ENCODE measurements around the gene PTPRU.

PTPRU gene

DNA sequence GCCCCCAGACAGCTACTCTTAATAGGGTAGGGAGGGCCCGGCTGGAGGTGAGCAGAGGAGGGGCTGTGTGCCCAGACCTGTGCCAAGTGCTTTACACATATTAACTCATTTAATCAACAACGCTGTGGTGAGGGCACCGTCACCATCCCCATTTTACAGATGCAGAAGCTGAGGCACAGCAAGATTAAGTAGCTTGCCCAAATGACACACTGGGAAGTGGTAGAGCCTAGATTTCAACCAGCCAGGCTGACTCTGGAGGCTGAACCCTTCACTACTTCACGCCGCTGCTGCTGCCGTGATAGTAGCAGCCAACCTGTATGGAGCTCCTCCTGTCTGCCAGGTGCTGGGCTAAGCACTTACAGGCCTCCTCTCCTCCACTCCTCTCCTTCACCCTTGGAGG is 127.2 kb downstream of the PTPRU start:
- no peak overlapping the region for H2AFZ ChIP-seq (ENCODE audit: low read depth, low read length, severe bottlenecking)
- no peaks in the 10 kb centered on the region for H3K36me3 ChIP-seq (ENCODE audit: low read length)
- H3K4me2 ChIP-seq (ENCODE audit: low read depth, low read length, poor library complexity, severe bottlenecking): no peak overlapping the region
- H3K9me3 ChIP-seq (ENCODE audit: insufficient read depth, low read length): no peaks in the 10 kb centered on the region
- no peaks in the 10 kb centered on the region for H4K20me1 ChIP-seq (ENCODE audit: low read depth, low read length)
- no peaks in the 10 kb centered on the region for H3F3A ChIP-seq (ENCODE audit: insufficient read depth)
- no peaks in the 10 kb centered on the region for H3K79me2 ChIP-seq (ENCODE audit: insufficient read depth, low read length)
- H3K27me3 ChIP-seq (ENCODE audit: low read length): 0 out of 2 replicates have a peak, but pooled peaks cover 4% of the 10 kb centered on the region
- H3K9ac ChIP-seq (ENCODE audit: low read length): no peak overlapping the region
- no peaks in the 10 kb centered on the region for H3K9me2 ChIP-seq (replicated peaks; ENCODE audit: insufficient read depth, low read length)
- TF ChIP-seq EZH2phosphoT487 (conservative IDR thresholded peaks at IDR 0.05; ENCODE audit: low read length): no peak
- TF ChIP-seq, protein P1, sequence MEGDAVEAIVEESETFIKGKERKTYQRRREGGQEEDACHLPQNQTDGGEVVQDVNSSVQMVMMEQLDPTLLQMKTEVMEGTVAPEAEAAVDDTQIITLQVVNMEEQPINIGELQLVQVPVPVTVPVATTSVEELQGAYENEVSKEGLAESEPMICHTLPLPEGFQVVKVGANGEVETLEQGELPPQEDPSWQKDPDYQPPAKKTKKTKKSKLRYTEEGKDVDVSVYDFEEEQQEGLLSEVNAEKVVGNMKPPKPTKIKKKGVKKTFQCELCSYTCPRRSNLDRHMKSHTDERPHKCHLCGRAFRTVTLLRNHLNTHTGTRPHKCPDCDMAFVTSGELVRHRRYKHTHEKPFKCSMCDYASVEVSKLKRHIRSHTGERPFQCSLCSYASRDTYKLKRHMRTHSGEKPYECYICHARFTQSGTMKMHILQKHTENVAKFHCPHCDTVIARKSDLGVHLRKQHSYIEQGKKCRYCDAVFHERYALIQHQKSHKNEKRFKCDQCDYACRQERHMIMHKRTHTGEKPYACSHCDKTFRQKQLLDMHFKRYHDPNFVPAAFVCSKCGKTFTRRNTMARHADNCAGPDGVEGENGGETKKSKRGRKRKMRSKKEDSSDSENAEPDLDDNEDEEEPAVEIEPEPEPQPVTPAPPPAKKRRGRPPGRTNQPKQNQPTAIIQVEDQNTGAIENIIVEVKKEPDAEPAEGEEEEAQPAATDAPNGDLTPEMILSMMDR (IDR thresholded peaks at IDR 0.05; ENCODE audit: insufficient read depth, low read length, poor library complexity, severe bottlenecking): no peak
- H3K4me3 ChIP-seq (ENCODE audit: insufficient read depth, low read length, poor library complexity, severe bottlenecking): no peak overlapping the region
- no peak overlapping the region for H3K27ac ChIP-seq (ENCODE audit: low read depth, low read length)

DNA sequence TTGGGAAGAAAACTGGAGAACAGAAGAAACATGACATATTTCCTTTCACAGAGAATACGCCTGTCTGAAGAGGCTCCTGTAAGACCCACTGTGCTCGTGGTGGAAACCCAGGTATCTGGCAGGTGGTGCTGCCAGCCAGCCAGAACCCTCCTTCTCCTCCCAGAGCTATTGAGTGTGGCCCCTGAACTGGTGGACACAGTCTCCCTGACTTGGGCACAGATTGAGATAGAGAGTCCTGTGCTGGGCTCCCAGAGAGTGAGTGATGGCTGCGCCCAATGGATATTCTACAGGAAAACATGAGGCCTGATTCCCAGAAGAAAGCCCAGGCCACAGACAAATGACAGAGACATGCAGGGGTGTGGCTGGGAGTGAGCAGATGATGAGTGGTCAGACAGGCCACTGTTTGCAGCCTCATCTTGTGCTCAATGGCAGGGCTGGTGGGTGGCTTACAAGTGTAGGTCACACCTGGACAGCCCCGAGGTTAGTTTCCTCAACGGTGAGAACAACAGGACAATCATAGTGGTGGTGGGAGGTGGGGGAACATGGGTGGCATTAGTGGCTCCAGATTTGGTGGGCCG is 127.9 kb downstream of the PTPRU start:
- Histone ChIP-seq H3K9me3 (ENCODE audit: insufficient read depth, low read length) (no peaks in the 10 kb centered on the region), H3K79me2 (ENCODE audit: insufficient read depth, low read length) (no peaks in the 10 kb centered on the region), H2AFZ (ENCODE audit: low read depth, low read length, severe bottlenecking) (no peak overlapping the region)

DNA sequence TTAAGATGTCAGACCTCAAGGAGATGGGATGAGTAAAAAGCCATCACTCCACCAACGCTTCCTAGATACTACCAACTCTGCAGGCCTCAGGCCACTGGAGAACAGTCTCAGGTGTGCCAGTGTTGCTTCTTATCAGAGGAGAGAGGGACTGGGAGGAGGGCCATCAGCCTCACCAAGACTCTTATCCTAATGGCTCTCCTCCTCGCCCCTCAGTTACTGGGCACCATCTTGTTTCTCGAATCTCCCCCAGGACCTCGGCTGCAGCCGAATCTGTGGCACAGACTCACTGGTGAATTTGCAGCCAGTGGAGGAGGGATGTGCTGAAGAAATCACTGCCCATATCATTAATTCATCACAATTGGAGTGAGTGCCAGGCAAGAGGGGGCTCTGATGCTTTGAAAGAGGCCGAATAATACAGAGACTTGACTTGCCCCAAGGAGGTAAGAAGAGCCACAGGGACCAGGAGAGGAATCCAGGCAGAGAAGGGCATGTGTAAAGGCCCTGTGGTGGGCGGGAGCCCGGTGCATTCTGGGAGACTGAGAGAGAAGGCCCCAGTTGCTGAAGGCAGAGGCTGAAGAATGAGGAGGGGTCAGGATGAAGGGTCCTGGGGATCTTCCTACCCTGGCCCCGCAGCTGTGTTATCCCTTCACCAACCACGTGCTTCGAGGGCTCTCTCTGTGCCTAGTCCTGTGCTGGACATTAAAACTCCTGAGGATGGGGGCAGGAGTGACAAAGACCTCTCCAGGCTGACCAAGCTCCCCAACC is 129.8 kb downstream of the PTPRU start:
- TF ChIP-seq, protein P1 (IDR thresholded peaks at IDR 0.05; ENCODE audit: insufficient read depth, low read length, poor library complexity, severe bottlenecking): no peak
- TF ChIP-seq EZH2phosphoT487 (conservative IDR thresholded peaks at IDR 0.05; ENCODE audit: low read length): no peak
- H3K9me3 ChIP-seq (ENCODE audit: insufficient read depth, low read length): no peaks in the 10 kb centered on the region
- no peaks in the 10 kb centered on the region for H3K79me2 ChIP-seq (ENCODE audit: insufficient read depth, low read length)
- H3K9me2 ChIP-seq (replicated peaks; ENCODE audit: insufficient read depth, low read length): no peaks in the 10 kb centered on the region
- H3K4me2 ChIP-seq (ENCODE audit: low read depth, low read length, poor library complexity, severe bottlenecking): no peak overlapping the region
- no peaks in the 10 kb centered on the region for H3F3A ChIP-seq (ENCODE audit: insufficient read depth)
- H3K4me3 ChIP-seq (ENCODE audit: insufficient read depth, low read length, poor library complexity, severe bottlenecking): no peak overlapping the region
- no peaks in the 10 kb centered on the region for H3K36me3 ChIP-seq (ENCODE audit: low read length)
- no peak overlapping the region for H3K27ac ChIP-seq (ENCODE audit: low read depth, low read length)
- no peak overlapping the region for H2AFZ ChIP-seq (ENCODE audit: low read depth, low read length, severe bottlenecking)
- no peak overlapping the region for H3K9ac ChIP-seq (ENCODE audit: low read length)
- 0 out of 2 replicates have a peak, but pooled peaks cover 4% of the 10 kb centered on the region for H3K27me3 ChIP-seq (ENCODE audit: low read length)
- no peaks in the 10 kb centered on the region for H4K20me1 ChIP-seq (ENCODE audit: low read depth, low read length)

More for the DNA sequence above, 127.9 kb downstream of the PTPRU start:
- Histone ChIP-seq H3K27me3 (ENCODE audit: low read length) (0 out of 2 replicates have a peak, but pooled peaks cover 4% of the 10 kb centered on the region), H3K36me3 (ENCODE audit: low read length) (no peaks in the 10 kb centered on the region), H3K9ac (ENCODE audit: low read length) (no peak overlapping the region), H3F3A (ENCODE audit: insufficient read depth) (no peaks in the 10 kb centered on the region), H3K4me3 (ENCODE audit: insufficient read depth, low read length, poor library complexity, severe bottlenecking) (no peak overlapping the region), H3K4me2 (ENCODE audit: low read depth, low read length, poor library complexity, severe bottlenecking) (no peak overlapping the region), H4K20me1 (ENCODE audit: low read depth, low read length) (no peaks in the 10 kb centered on the region), H3K9me2 (replicated peaks; ENCODE audit: insufficient read depth, low read length) (no peaks in the 10 kb centered on the region), H3K27ac (ENCODE audit: low read depth, low read length) (no peak overlapping the region)
- no peak for TF ChIP-seq EZH2phosphoT487 (conservative IDR thresholded peaks at IDR 0.05; ENCODE audit: low read length)
- TF ChIP-seq, protein P1 (IDR thresholded peaks at IDR 0.05; ENCODE audit: insufficient read depth, low read length, poor library complexity, severe bottlenecking): no peak
